ENCODE measurements around the gene CHAT. TPM values are rescaled to one million over a fixed set of nuclear protein-coding genes. Genes with fewer than 3 reads are reported as not detected.

The CHAT gene
- total RNA-seq, 1 donor: not detected

DNA sequence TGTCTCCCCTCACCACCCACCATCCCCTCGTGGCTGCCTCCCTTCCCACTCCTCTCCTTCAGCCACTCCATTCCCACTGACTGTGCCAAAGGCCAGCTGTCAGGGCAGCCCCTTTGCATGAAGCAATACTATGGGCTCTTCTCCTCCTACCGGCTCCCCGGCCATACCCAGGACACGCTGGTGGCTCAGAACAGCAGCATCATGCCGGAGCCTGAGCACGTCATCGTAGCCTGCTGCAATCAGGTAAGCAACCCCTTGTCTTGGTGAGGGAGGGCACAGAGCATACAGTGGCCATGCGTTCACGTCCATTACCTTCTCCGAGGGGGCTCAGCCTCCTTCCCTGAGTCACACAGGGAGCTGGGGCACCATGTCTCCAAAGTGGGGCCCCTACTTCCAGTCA is 11.6 kb downstream of the CHAT start:
- no peak overlapping the region for H3K4me3 ChIP-seq (ENCODE audit: low read depth, low read length)
- no peak for DNase-seq (ENCODE audit: low read depth)
- no peak for TF ChIP-seq CTCF (IDR thresholded peaks at IDR 0.05; ENCODE audit: insufficient read depth, low read length)

- TF ChIP-seq CTCF (IDR thresholded peaks at IDR 0.05; ENCODE audit: insufficient read depth, low read length): no peak
- no peak overlapping the region for H3K4me3 ChIP-seq (ENCODE audit: low read depth, low read length)
- DNase-seq (ENCODE audit: low read depth): no peak
Measured at GRCh38 chr10:49627038-49627437, 13.2 kb downstream of the CHAT start.

- no peak for DNase-seq (ENCODE audit: low read depth)
- no peak for TF ChIP-seq CTCF (IDR thresholded peaks at IDR 0.05; ENCODE audit: insufficient read depth, low read length)
- no peak overlapping the region for H3K4me3 ChIP-seq (ENCODE audit: low read depth, low read length)
Measured at GRCh38 chr10:49627644-49628247, 13.9 kb downstream of the CHAT start.

GRCh38 chr10:49628599-49628998 is 14.8 kb downstream of the CHAT start:
- H3K4me3 ChIP-seq (ENCODE audit: low read depth, low read length): no peak overlapping the region
- TF ChIP-seq CTCF (IDR thresholded peaks at IDR 0.05; ENCODE audit: insufficient read depth, low read length): no peak
- DNase-seq (ENCODE audit: low read depth): no peak

GRCh38 chr10:49629431-49629881 is 15.6 kb downstream of the CHAT start:
- TF ChIP-seq CTCF (IDR thresholded peaks at IDR 0.05; ENCODE audit: insufficient read depth, low read length): no peak
- no peak overlapping the region for H3K4me3 ChIP-seq (ENCODE audit: low read depth, low read length)
- no peak for DNase-seq (ENCODE audit: low read depth)

DNA sequence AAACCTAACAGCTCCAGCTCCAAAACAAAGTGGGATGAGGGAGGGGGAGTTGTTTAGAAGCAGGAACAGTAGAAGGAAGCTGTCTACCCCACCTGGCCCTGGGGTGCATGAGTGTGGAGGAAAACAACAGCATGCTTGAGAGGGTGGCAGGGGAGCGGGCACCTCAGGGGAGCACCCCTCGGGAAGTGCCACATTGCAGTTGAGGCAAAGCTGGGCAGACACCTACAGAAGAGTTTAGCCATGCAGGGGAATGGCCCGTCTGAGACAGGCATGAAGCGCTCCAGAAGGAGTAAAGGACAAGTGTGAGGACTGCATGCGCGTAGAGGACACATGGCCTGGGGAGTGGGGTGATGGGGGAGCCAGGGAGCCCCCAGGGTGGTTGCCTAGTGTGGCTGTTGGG is 18.1 kb downstream of the CHAT start:
- no peak for TF ChIP-seq CTCF (IDR thresholded peaks at IDR 0.05; ENCODE audit: insufficient read depth, low read length)
- H3K4me3 ChIP-seq (ENCODE audit: low read depth, low read length): no peak overlapping the region
- no peak for DNase-seq (ENCODE audit: low read depth)
